ENCODE measurements around the gene XG.

XG gene

DNA sequence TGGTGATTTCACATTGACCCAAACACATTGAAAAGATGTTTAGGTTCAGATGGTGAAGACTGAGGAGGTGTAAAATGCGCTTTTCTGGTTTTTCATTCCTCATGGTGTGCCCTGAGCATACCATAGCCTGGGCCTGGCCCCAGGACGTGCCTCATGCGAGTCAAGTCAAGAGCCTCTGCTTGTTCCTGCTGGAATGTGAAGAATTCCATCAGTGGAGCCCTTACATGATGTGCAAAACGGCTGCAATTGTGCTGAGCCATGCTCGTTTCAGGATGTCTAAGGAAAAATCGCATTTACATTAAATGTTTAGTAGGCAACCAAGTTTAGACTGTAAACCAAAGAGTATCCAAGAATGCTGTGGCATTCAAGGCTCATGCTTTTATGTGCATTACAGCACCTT is 111.8 kb downstream of the XG start:
- no peak for DNase-seq (ENCODE audit: low read depth in 1 of 2, low spot score in 1 of 2)
- no peaks in the 10 kb centered on the region for H3K27me3 ChIP-seq (ENCODE audit: insufficient read depth, poor library complexity, severe bottlenecking)
- TF ChIP-seq SPI1 (IDR thresholded peaks at IDR 0.05; ENCODE audit: borderline replicate concordance, low read depth) (no peak), POLR2AphosphoS5 (IDR thresholded peaks at IDR 0.05; ENCODE audit: low read depth) (no peak), GABPA (IDR thresholded peaks at IDR 0.05; ENCODE audit: low read depth) (no peak)
- TF ChIP-seq, protein P1, sequence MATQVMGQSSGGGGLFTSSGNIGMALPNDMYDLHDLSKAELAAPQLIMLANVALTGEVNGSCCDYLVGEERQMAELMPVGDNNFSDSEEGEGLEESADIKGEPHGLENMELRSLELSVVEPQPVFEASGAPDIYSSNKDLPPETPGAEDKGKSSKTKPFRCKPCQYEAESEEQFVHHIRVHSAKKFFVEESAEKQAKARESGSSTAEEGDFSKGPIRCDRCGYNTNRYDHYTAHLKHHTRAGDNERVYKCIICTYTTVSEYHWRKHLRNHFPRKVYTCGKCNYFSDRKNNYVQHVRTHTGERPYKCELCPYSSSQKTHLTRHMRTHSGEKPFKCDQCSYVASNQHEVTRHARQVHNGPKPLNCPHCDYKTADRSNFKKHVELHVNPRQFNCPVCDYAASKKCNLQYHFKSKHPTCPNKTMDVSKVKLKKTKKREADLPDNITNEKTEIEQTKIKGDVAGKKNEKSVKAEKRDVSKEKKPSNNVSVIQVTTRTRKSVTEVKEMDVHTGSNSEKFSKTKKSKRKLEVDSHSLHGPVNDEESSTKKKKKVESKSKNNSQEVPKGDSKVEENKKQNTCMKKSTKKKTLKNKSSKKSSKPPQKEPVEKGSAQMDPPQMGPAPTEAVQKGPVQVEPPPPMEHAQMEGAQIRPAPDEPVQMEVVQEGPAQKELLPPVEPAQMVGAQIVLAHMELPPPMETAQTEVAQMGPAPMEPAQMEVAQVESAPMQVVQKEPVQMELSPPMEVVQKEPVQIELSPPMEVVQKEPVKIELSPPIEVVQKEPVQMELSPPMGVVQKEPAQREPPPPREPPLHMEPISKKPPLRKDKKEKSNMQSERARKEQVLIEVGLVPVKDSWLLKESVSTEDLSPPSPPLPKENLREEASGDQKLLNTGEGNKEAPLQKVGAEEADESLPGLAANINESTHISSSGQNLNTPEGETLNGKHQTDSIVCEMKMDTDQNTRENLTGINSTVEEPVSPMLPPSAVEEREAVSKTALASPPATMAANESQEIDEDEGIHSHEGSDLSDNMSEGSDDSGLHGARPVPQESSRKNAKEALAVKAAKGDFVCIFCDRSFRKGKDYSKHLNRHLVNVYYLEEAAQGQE (IDR thresholded peaks at IDR 0.05; ENCODE audit: insufficient replicate concordance, low read depth) = no peak
- TF ChIP-seq, protein P2, sequence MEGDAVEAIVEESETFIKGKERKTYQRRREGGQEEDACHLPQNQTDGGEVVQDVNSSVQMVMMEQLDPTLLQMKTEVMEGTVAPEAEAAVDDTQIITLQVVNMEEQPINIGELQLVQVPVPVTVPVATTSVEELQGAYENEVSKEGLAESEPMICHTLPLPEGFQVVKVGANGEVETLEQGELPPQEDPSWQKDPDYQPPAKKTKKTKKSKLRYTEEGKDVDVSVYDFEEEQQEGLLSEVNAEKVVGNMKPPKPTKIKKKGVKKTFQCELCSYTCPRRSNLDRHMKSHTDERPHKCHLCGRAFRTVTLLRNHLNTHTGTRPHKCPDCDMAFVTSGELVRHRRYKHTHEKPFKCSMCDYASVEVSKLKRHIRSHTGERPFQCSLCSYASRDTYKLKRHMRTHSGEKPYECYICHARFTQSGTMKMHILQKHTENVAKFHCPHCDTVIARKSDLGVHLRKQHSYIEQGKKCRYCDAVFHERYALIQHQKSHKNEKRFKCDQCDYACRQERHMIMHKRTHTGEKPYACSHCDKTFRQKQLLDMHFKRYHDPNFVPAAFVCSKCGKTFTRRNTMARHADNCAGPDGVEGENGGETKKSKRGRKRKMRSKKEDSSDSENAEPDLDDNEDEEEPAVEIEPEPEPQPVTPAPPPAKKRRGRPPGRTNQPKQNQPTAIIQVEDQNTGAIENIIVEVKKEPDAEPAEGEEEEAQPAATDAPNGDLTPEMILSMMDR (IDR thresholded peaks at IDR 0.05; ENCODE audit: insufficient read depth, low read length) = no peak
- no peak overlapping the region for H3K4me3 ChIP-seq (replicated peaks; ENCODE audit: insufficient read depth, low read length)
- no peak overlapping the region for H3K27ac ChIP-seq (replicated peaks)

Data from HL-60 (cell line).